Mesodermal cell (in vitro differentiated cells): Measurements from ENCODE around the gene BEAN1.
"Not testable (repeated sequence)": the region's sequence is repeated elsewhere in the genome, so short reads cannot be mapped to it uniquely, and the experiment has no call there.

Source experiments
- H3K27ac ChIP-seq: 2 replicates; pipeline ENCODE4 v1.7.0; 2013; ENCODE audit warnings: mild to moderate bottlenecking, low read depth, low read length, moderate library complexity; ENCODE audit not compliant: severe bottlenecking
- H3K36me3 ChIP-seq: 2 replicates; pipeline ENCODE4 v1.7.1; 2013; ENCODE audit warnings: mild to moderate bottlenecking, low read length, moderate library complexity; ENCODE audit not compliant: control insufficient read depth, insufficient read depth
- H3K4me1 ChIP-seq: one replicate; pipeline ENCODE4 v1.7.1; 2013; ENCODE audit warnings: mild to moderate bottlenecking, low read length; ENCODE audit not compliant: insufficient read depth, control insufficient read depth, poor library complexity, severe bottlenecking
- H3K4me3 ChIP-seq: 2 replicates; pipeline ENCODE4 v1.7.0; 2013; ENCODE audit warnings: low read length, control low read depth, mild to moderate bottlenecking; ENCODE audit not compliant: insufficient read depth, poor library complexity, severe bottlenecking; ENCODE audit errors: extremely low read depth
- H3K9me3 ChIP-seq: 2 replicates; pipeline ENCODE4 v1.7.1; 2013; ENCODE audit warnings: mild to moderate bottlenecking, low read length, moderate library complexity; ENCODE audit not compliant: control insufficient read depth
- WGBS, 2 experiments: methylation state at CpG; one replicate each; pipeline ENCODE4 v1.1.5; 2013; ENCODE audit warnings: missing lambda C conversion rate in 2 of 2; ENCODE audit not compliant: insufficient coverage in 2 of 2; 5-methylcytosine and 5-hydroxymethylcytosine counted together

BEAN1 gene

GRCh38 chr16:66511602-66512271 is 84.6 kb downstream of the BEAN1 start:
- Histone ChIP-seq H3K4me1 (peaks cover 37% of the 10 kb centered on the region), H3K9me3 (no peaks in the 10 kb centered on the region), H3K4me3 (no peak overlapping the region), H3K27ac (peak overlapping the region; percentile 49), H3K36me3 (no peaks in the 10 kb centered on the region)
- WGBS, 2 experiments = 56 to 58% methylated on average over 13 of the region's 13 CpGs

- H3K9me3 ChIP-seq = no peaks in the 10 kb centered on the region
- H3K36me3 ChIP-seq = no peaks in the 10 kb centered on the region
- H3K27ac ChIP-seq = no peak overlapping the region
- 87 to 88% methylated on average over 13 of the region's 15 CpGs for WGBS, 2 experiments
- no peak overlapping the region for H3K4me3 ChIP-seq
- peaks cover 43% of the 10 kb centered on the region for H3K4me1 ChIP-seq
Measured at GRCh38 chr16:66512272-66513110, 85.4 kb downstream of the BEAN1 start.

- Histone ChIP-seq H3K27ac (no peak overlapping the region), H3K4me3 (no peak overlapping the region), H3K4me1 (peaks cover 50% of the 10 kb centered on the region), H3K36me3 (no peaks in the 10 kb centered on the region), H3K9me3 (no peaks in the 10 kb centered on the region)
- WGBS, 2 experiments = 90 to 96% methylated on average over 6 to 8 of the region's 8 CpGs
Measured at GRCh38 chr16:66513111-66513723, 86.1 kb downstream of the BEAN1 start.

- not testable (repeated sequence) for H3K9me3 ChIP-seq, H3K27ac ChIP-seq, H3K36me3 ChIP-seq, H3K4me3 ChIP-seq
- 96 to 98% methylated on average over 7 to 8 of the region's 17 CpGs for whole genome bisulfite sequencing, 2 experiments
- peaks cover 50% of the 10 kb centered on the region for H3K4me1 ChIP-seq
Measured at GRCh38 chr16:66514391-66514790, 87.3 kb downstream of the BEAN1 start.

GRCh38 chr16:66514980-66515595 is 88.0 kb downstream of the BEAN1 start:
- H3K9me3 ChIP-seq, H3K4me3 ChIP-seq, H3K27ac ChIP-seq, H3K36me3 ChIP-seq: not testable (repeated sequence)
- WGBS, 2 experiments = 88 to 98% methylated on average over 5 of the region's 10 CpGs
- peaks cover 50% of the 10 kb centered on the region for H3K4me1 ChIP-seq

GRCh38 chr16:66515596-66516508 is 88.8 kb downstream of the BEAN1 start:
- H3K27ac ChIP-seq = peak overlapping the region; percentile 77
- WGBS, 2 experiments = 87 to 92% methylated on average over 11 to 12 of the region's 12 CpGs
- H3K4me3 ChIP-seq = no peak overlapping the region
- no peaks in the 10 kb centered on the region for H3K36me3 ChIP-seq
- H3K9me3 ChIP-seq = no peaks in the 10 kb centered on the region
- peaks cover 50% of the 10 kb centered on the region for H3K4me1 ChIP-seq

- H3K4me1 ChIP-seq = peaks cover 49% of the 10 kb centered on the region
- no peaks in the 10 kb centered on the region for H3K36me3 ChIP-seq
- H3K27ac ChIP-seq = peak overlapping the region; percentile 77
- 87 to 91% methylated on average over 5 to 8 of the region's 8 CpGs for WGBS, 2 experiments
- H3K4me3 ChIP-seq = no peak overlapping the region
- no peaks in the 10 kb centered on the region for H3K9me3 ChIP-seq
Measured at GRCh38 chr16:66516509-66516807, 89.4 kb downstream of the BEAN1 start.

GRCh38 chr16:66516808-66517585 is 89.9 kb downstream of the BEAN1 start:
- H3K4me3 ChIP-seq = no peak overlapping the region
- 52 to 61% methylated on average over 13 to 14 of the region's 15 CpGs for WGBS, 2 experiments
- no peaks in the 10 kb centered on the region for H3K36me3 ChIP-seq
- peaks cover 44% of the 10 kb centered on the region for H3K4me1 ChIP-seq
- no peaks in the 10 kb centered on the region for H3K9me3 ChIP-seq
- peak overlapping the region; percentile 94 for H3K27ac ChIP-seq

GRCh38 chr16:66517586-66518263 is 90.6 kb downstream of the BEAN1 start:
- Histone ChIP-seq H3K9me3 (no peaks in the 10 kb centered on the region), H3K36me3 (no peaks in the 10 kb centered on the region), H3K27ac (peak overlapping the region; percentile 94), H3K4me3 (no peak overlapping the region), H3K4me1 (peaks cover 37% of the 10 kb centered on the region)
- WGBS, 2 experiments = 93% methylated on average over 7 to 8 of the region's 8 CpGs
